ENCODE measurements around the gene RAB25.
A peak's percentile ranks its signal among the peaks of the same experiment; 100 is the strongest.

Gene RAB25

GRCh38 chr1:156112276-156113137 lies 51.5 kb downstream of the RAB25 start:
- no peak overlapping the region; the same call in 1 of the 2 replicates for H3K27ac ChIP-seq
- TF ChIP-seq, protein P1, sequence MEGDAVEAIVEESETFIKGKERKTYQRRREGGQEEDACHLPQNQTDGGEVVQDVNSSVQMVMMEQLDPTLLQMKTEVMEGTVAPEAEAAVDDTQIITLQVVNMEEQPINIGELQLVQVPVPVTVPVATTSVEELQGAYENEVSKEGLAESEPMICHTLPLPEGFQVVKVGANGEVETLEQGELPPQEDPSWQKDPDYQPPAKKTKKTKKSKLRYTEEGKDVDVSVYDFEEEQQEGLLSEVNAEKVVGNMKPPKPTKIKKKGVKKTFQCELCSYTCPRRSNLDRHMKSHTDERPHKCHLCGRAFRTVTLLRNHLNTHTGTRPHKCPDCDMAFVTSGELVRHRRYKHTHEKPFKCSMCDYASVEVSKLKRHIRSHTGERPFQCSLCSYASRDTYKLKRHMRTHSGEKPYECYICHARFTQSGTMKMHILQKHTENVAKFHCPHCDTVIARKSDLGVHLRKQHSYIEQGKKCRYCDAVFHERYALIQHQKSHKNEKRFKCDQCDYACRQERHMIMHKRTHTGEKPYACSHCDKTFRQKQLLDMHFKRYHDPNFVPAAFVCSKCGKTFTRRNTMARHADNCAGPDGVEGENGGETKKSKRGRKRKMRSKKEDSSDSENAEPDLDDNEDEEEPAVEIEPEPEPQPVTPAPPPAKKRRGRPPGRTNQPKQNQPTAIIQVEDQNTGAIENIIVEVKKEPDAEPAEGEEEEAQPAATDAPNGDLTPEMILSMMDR (IDR thresholded peaks at IDR 0.05) = no peak
- TF ChIP-seq ZFX (IDR thresholded peaks at IDR 0.05; ENCODE audit: borderline replicate concordance) = no peak

GRCh38 chr1:156113282-156113950 lies 52.5 kb downstream of the RAB25 start:
- H3K27ac ChIP-seq = no peak overlapping the region; the same call in 1 of the 2 replicates
- TF ChIP-seq ZFX (IDR thresholded peaks at IDR 0.05; ENCODE audit: borderline replicate concordance) = no peak
- TF ChIP-seq, protein P1 (IDR thresholded peaks at IDR 0.05) = no peak

DNA sequence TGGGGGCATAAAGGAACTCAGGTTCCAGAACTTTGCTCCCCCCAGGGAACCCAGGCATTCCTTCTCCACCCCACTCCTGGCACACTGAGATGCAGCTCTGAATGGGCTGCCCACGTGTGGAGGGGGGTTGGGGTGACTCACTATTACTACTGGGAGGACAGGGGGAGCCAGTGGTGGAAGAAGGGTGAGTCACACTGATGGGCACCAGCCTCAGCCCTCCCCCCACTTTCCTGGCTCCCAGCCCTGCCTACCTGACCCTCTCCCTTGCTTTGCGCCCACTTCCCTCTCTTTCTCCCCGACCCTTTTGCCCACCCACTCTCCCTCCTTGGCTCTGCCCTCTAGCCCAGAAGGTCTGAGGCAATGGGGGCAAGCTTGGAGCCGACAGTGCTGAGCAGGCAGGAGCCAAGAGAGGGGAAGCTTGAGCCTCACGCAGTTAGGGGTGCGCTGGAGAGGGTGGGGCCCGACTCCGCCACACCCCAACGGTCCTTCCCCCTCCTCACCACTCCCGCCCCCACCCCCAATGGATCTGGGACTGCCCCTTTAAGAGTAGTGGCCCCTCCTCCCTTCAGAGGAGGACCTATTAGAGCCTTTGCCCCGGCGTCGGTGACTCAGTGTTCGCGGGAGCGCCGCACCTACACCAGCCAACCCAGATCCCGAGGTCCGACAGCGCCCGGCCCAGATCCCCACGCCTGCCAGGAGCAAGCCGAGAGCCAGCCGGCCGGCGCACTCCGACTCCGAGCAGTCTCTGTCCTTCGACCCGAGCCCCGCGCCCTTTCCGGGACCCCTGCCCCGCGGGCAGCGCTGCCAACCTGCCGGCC lies 53.4 kb downstream of the RAB25 start, which contains the start of gene LMNA:
Gene LMNA, plus strand, starts transcription at position 611 of the 818 bp plus-strand sequence. CDS start 208 bp downstream, outside the sequence.
- TF ChIP-seq ZFX (IDR thresholded peaks at IDR 0.05; ENCODE audit: borderline replicate concordance) = no peak
- TF ChIP-seq, protein P1 (IDR thresholded peaks at IDR 0.05) = no peak
- H3K27ac ChIP-seq = peak within 1 kb of the TSS; percentile 89

- peak overlapping the region; percentile 89 for H3K27ac ChIP-seq
- no peak for TF ChIP-seq ZFX (IDR thresholded peaks at IDR 0.05; ENCODE audit: borderline replicate concordance)
- TF ChIP-seq, protein P1 (IDR thresholded peaks at IDR 0.05) = no peak
Observed at GRCh38 chr1:156114919-156115513, 54.1 kb downstream of the RAB25 start.

- TF ChIP-seq, protein P1 (IDR thresholded peaks at IDR 0.05) = no peak
- H3K27ac ChIP-seq = peak overlapping the region; percentile 89
Observed at GRCh38 chr1:156115514-156116374, 54.8 kb downstream of the RAB25 start.

DNA sequence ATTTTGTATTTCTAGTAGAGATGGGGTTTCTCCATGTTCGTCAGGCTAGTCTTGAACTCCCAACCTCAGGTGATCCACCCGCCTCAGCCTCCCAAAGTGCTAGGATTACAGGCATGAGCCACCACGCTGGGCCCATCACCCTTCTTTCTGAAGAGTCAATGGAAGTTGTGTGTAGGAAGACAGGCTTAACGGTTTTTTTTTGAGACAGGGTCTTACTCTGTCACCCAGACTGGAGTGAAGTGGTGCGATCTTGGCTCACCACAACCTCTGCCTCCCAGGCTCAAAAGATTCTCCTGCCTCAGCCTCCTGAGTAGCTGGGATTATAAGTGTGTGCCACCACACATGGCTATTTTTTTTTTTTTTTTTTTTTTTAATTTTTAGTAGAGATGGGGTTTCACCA lies 55.8 kb downstream of the RAB25 start:
- H3K27ac ChIP-seq = peak overlapping the region; percentile 89

All from 22Rv1 (cell line).